Heart left ventricle (tissue), 16 donors: ENCODE results near the gene GRM8. TPM values are rescaled to one million over a fixed set of nuclear protein-coding genes. Genes with fewer than 3 reads are reported as not detected.

ENCODE experiments used
- ATAC-seq, 4 donors: fragments of 200-7000 bp; cut with Tn5 transposase; one replicate each; pipeline ENCODE4 v1.9.1; 2020 to 2022; ENCODE audit warnings: moderate library complexity in 4 of 4, mild to moderate bottlenecking in 3 of 4, moderate number of reproducible peaks in 1 of 4
- DNase-seq, 5 donors: peaks; one replicate each; pipeline ENCODE4 v3.0.0-alpha.2; 2020
- H3K27ac ChIP-seq, 12 donors: fragments of 200-600 bp; sonication (generic) in 4 of 12; one replicate each; pipeline versions ENCODE4 v1.5.0 to v1.8.0; 2016 to 2022; ENCODE audit warnings: mild to moderate bottlenecking in 2 of 12
- H3K27me3 ChIP-seq, 9 donors: fragments of 200-600 bp; sonication (generic) in 2 of 9; one replicate each; pipeline versions ENCODE4 v1.5.1 to v1.8.0; 2016 to 2022; ENCODE audit warnings: mild to moderate bottlenecking in 3 of 9
- H3K36me3 ChIP-seq, 9 donors: fragments of 200-600 bp; sonication (generic) in 2 of 9; one replicate each; pipeline versions ENCODE4 v1.5.0 to v1.8.0; 2018 to 2022; ENCODE audit warnings: mild to moderate bottlenecking in 2 of 9
- H3K4me1 ChIP-seq, 12 donors: fragments of 200-600 bp; sonication (generic) in 4 of 12; one replicate each; pipeline versions ENCODE4 v1.5.0 to v1.8.0; 2016 to 2022; ENCODE audit warnings: mild to moderate bottlenecking in 3 of 12
- H3K4me3 ChIP-seq, 12 donors: fragments of 200-600 bp; sonication (generic) in 4 of 12; one replicate each; pipeline versions ENCODE4 v1.5.0 to v1.8.0; 2017 to 2022; ENCODE audit warnings: mild to moderate bottlenecking in 9 of 12, moderate library complexity in 4 of 12
- H3K9me3 ChIP-seq, 12 donors: fragments of 200-600 bp; sonication (generic) in 4 of 12; one replicate each; pipeline versions ENCODE4 v1.5.0 to v1.8.0; 2016 to 2022; ENCODE audit warnings: mild to moderate bottlenecking in 1 of 12
- POLR2A ChIP-seq, 2 donors: fragments of 450-650 bp; IDR thresholded peaks; one replicate each; pipeline ENCODE4 v1.6.1; 2017; ENCODE audit warnings: antibody characterized with exemption in 2 of 2, mild to moderate bottlenecking in 2 of 2, moderate library complexity in 2 of 2
- WGBS, 4 donors: extraction: QIAGEN DNeasy Blood & Tissue Kit in 2 of 4; methylation state at CpG; one replicate each; pipeline versions ENCODE4 v1.1.5 to v1.1.7; 2013 to 2018; 5-methylcytosine and 5-hydroxymethylcytosine counted together
- intact Hi-C, 10 donors: fragments of 100-400 bp; cut with DNase I; formaldehyde crosslinking; loops; one replicate each; pipeline versions ENCODE4 v1.11.1 to v1.14.2; 2022
- polyA plus RNA-seq, 2 donors: library from polyadenylated mRNA; stranded (reverse); fragments of 200-250 nt; gene quantifications; one replicate each; pipeline ENCODE4 v1.2.3, GENCODE V29; 2013
- total RNA-seq, 9 donors: library from RNA; depleted of rRNA in 2 of 9; stranded (reverse); fragments of >200 nt in 2 of 9; fragmentation: NEBNext Ultra II Directional in 3 of 9; extraction: Animal tissue kit (Norgen Biotek cat#: 25700) in 3 of 9; gene quantifications; one replicate each; pipeline versions ENCODE4 v1.1.0 to v1.2.4, GENCODE V29; 2016 to 2023
- TF ChIP-seq, protein P1 (sequence below), 12 donors: fragments of 200-600 bp; sonication (generic) in 4 of 12; IDR thresholded peaks; one replicate each; pipeline versions ENCODE4 v1.5.0 to v1.8.0; 2018 to 2022; ENCODE audit warnings: antibody characterized with exemption in 12 of 12, mild to moderate bottlenecking in 5 of 12
- donor health status: ischemic (EF 13 %, LVEDD 7.1; RV severe dilation, severe dysfunction).
- donor health status: healthy with polysubstance abuse.
- donor health status: DM: no; HTN: yes; CAD: no.
- donor health status: DM: no; HTN: no; CAD: no.
- donor health status: ischemic (EF 25% LVEDD 6.9; RV normal size, moderate dysfunction).
- donor health status: ischemic (EF 25% LVEDD 5.7; RV mildly dilated, moderate dysfunction).
- donor health status: healthy.
- donor health status: DM: yes; HTN: yes; CAD: no.
- donor health status: ischemic (EF 35%, LVEDD 5.7; RV mildly dilated, moderate dysfunction).
- donor health status: nonischemic (EF 11% LVEDD 7.7; RV severe dilation, severe dysfunction).
- donor health status: DM: yes; HTN: yes; CAD: no.
- donor health status: PGD.
- donor health status: ischemic (EF 29% LVEDD 5.4; RV normal size, mild dysfunction).
- donor health status: nonischemic (EF 23%, LVEDD 6.1; RV moderate dilation, normal function).

GRM8 gene
- total and polyA plus RNA-seq, 11 donors, result 0.21 to 0.75 (median 0.32) TPM; not detected in 5

DNA sequence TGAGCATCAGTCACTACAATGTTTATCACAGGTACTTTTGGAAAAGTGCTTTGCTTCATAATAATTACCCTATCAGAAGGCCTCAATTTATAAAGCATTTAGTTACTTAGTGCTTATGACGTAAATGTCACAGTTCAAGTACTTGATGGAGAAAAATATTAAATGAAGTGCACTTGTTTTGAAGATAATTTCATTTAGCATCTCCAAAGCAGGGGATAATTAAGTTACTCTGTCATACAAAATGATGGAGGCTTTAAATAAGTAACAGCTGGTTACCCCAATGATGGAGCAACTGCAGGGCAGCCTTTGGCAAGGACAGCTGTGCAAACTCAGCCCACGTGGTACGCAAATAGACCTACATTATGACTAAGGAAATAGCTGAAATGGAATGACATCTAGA lies 768.8 kb downstream of the GRM8 start:
- H3K4me1 ChIP-seq, result no peaks in the 10 kb centered on the region
- WGBS, 4 donors, result 77 to 87% (median 80%) methylated on average over 3 of the region's 3 CpGs
- H3K9me3 ChIP-seq, result peaks cover 0 to 14% (median 0%) of the 10 kb centered on the region in 12 donors
- no peaks in the 10 kb centered on the region for H3K36me3 ChIP-seq
- no peaks in the 10 kb centered on the region for H3K27me3 ChIP-seq
- H3K27ac ChIP-seq, result no peak overlapping the region
- intact Hi-C loops, result no loop called here
- no peak for TF ChIP-seq POLR2A (IDR thresholded peaks at IDR 0.05)
- TF ChIP-seq, protein P1, sequence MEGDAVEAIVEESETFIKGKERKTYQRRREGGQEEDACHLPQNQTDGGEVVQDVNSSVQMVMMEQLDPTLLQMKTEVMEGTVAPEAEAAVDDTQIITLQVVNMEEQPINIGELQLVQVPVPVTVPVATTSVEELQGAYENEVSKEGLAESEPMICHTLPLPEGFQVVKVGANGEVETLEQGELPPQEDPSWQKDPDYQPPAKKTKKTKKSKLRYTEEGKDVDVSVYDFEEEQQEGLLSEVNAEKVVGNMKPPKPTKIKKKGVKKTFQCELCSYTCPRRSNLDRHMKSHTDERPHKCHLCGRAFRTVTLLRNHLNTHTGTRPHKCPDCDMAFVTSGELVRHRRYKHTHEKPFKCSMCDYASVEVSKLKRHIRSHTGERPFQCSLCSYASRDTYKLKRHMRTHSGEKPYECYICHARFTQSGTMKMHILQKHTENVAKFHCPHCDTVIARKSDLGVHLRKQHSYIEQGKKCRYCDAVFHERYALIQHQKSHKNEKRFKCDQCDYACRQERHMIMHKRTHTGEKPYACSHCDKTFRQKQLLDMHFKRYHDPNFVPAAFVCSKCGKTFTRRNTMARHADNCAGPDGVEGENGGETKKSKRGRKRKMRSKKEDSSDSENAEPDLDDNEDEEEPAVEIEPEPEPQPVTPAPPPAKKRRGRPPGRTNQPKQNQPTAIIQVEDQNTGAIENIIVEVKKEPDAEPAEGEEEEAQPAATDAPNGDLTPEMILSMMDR (IDR thresholded peaks at IDR 0.05), result no peak
- ATAC-seq, result no peak
- H3K4me3 ChIP-seq, result no peak overlapping the region
- no peak for DNase-seq

DNA sequence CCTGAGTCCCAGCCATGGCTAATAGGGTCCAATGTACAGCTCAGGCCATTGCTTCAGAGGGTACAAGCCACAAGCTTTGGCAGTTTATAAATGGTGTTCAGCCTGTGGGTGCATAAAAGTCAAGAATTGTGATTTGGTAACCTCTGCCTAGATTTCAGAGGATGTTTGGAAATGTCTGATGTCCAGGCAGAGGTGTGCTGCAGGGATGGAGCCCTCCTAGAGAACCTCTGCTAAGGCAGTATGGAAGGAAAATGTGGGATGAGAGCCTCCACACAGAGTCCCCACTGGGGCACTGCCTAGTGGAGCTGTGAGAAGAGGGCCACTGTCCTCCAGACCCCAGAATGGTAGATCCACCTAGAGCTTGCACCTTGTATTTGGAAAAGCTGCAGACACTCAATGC lies 779.9 kb downstream of the GRM8 start:
- ATAC-seq (no peak), DNase-seq (no peak)
- Histone ChIP-seq H3K4me1 (no peaks in the 10 kb centered on the region), H3K36me3 (no peaks in the 10 kb centered on the region), H3K27me3 (no peaks in the 10 kb centered on the region), H3K27ac (no peak overlapping the region), H3K4me3 (no peak overlapping the region), H3K9me3 (peaks cover 0 to 20% (median 9%) of the 10 kb centered on the region in 12 donors)
- intact Hi-C loops, result no loop called here
- TF ChIP-seq, protein P1 (IDR thresholded peaks at IDR 0.05), result no peak
- no peak for TF ChIP-seq POLR2A (IDR thresholded peaks at IDR 0.05)

DNA sequence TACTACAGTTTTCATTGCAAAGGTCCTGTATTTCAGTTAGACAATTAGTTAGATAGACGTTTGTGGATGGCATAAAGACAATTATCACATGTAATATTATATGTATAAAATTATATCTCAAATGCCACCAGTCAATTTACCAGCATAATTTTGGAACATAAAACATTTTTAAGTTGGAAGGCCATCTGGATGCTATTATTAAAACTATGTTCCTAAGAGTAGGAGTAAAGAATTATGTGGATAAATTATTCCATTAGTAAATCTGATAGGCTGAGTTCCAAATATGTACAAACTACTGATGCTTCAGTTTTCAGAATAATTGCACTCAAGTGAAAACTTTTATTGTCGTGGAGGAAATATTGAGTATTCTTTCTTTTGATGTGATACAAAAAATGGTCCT lies 790.3 kb downstream of the GRM8 start:
- WGBS, 4 donors, result 58 to 68% (median 62%) methylated on average over 2 of the region's 2 CpGs
- no peak for ATAC-seq
- intact Hi-C loops, result no loop called here
- Histone ChIP-seq H3K27ac (no peak overlapping the region), H3K36me3 (no peaks in the 10 kb centered on the region), H3K9me3 (peaks cover 0 to under 1% (median 0%) of the 10 kb centered on the region in 12 donors), H3K4me1 (no peaks in the 10 kb centered on the region), H3K4me3 (no peak overlapping the region), H3K27me3 (no peaks in the 10 kb centered on the region)
- no peak for DNase-seq
- TF ChIP-seq, protein P1 (IDR thresholded peaks at IDR 0.05), result no peak
- no peak for TF ChIP-seq POLR2A (IDR thresholded peaks at IDR 0.05)

DNA sequence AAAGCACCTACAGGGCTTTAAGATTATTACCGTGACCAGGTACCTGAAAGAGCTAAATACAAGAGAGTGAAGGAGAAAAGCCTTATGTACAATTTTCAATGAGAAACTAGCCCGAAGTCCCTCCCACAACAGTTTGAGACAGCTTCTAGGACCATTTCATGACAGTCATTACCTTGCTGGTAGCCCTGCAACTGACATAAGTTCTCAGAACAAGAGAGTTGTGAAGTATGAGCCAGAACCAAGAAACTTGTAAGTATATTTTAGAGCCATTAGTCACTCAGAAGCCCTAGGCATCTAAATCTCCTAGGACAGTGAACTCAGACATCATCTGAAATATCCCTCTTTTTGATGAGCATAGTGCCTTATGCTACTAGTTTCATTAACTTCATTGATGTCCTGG lies 792.1 kb downstream of the GRM8 start:
- DNase-seq (no peak), ATAC-seq (no peak)
- Histone ChIP-seq H3K27ac (no peak overlapping the region), H3K4me3 (no peak overlapping the region), H3K4me1 (no peaks in the 10 kb centered on the region), H3K27me3 (no peaks in the 10 kb centered on the region), H3K9me3 (no peaks in the 10 kb centered on the region), H3K36me3 (no peaks in the 10 kb centered on the region)
- TF ChIP-seq POLR2A (IDR thresholded peaks at IDR 0.05), result no peak
- TF ChIP-seq, protein P1 (IDR thresholded peaks at IDR 0.05), result no peak
- 71 to 94% (median 85%) methylated on average over 2 of the region's 2 CpGs for WGBS, 4 donors
- intact Hi-C loops, result no loop called here
